ENCODE results near the gene ACSS3.

Gene ACSS3

DNA sequence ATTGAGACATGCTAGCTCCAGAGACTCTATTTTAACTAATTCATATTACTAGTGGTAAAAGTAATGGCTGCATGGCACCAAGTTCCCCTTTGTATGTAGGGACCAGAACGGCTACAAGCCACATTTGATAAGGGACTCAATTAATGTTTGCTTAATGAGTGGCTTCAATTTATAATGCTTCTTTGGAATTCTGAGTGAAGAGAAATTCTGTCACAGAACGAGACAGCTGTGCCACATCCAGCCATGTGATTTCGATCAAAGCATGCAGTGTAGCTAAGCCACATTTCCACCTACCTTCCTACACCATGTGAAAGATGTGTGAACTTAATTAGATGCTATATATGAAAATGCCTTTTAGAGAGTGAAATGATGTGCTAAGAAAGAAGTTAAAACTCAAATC lies 217.4 kb downstream of the ACSS3 start:
- DNase-seq (ENCODE audit: low spot score) = no peak

DNA sequence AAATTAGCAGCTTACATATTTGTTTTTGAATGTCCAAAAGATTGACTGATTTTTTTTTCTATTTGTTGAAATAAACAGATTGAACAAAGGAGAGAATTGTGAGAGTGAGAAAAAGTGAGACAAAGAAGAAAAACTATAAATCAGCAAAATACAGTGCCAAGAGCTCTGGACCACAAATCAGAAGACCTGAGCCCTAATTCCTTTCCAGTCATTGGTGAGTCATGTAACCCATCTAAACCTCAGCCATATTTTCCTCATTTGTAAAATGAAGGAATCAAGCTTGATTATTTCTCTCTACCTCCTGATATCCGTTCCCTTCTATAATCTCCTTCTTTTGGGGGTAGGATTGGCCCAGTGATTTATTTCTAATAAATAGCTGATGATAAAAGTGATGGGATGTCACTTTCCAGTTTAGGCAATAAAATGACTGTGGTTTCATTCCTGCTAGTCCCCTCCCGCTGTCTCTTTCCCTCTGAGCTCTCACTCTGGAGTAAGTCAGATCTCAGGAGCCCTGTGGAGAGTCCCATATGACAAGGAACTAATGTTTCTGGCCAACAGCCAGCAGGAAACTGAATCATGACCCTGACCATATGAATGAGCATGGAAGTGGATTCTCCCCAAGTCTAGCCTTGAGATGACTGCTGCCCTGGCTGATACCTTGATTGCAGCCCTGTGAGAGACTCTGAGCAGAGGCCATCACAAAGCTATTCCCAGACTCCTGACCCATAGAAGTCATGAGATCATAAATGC lies 218.9 kb downstream of the ACSS3 start:
- DNase-seq (ENCODE audit: low spot score) = no peak

DNA sequence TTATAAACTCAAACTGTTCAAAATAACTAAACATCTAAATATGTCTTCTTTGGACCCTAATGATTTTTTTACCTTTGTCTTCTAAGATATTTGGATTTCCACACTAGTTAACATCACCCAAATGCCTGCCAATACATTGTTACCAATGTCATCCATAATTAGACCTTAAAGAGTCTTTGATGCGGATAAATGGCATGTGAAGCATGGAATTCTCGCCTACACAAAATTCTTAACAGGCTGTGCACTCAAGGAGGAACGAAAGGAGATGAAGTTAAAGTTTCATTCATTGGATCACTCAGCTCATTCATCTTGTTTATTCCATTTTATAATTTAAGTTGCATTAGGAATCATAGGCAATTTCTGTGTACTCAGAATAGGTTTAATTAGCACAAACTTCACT lies 219.7 kb downstream of the ACSS3 start:
- DNase-seq (ENCODE audit: low spot score) = no peak

DNA sequence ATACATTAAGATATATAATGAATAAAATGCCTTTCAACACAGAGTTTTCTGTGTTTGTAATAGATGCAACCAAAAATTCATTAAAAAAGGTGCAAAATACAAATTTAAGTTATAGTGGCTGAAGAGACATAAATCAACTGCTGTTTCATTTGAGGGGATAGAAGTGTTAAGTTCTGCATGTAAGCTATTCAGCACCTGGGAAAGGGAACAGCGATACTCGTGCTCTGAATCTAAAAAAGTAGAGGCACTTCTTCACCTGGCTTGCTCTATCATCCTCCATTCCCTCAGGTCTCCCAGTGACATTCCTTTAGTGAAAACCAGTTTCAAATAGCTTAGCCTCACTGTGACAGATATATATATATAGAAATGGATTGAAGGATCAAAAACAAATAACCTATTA lies 222.6 kb downstream of the ACSS3 start:
- DNase-seq (ENCODE audit: low spot score) = no peak

GRCh38 chr12:81303935-81304334 lies 226.1 kb downstream of the ACSS3 start:
- no peak for DNase-seq (ENCODE audit: low spot score)

Data from GM03348 (cell line).